H9 (cell line): ENCODE results near the gene KCTD7. TPM values are rescaled to one million over a fixed set of nuclear protein-coding genes. Genes with fewer than 3 reads are reported as not detected.
"Not testable (repeated sequence)": the region's sequence is repeated elsewhere in the genome, so short reads cannot be mapped to it uniquely, and the experiment has no call there.

Source experiments
- DNase-seq: peaks from one replicate; pipeline ENCODE4 v3.0.0-alpha.2; 2017
- H2AFZ ChIP-seq: one replicate; pipeline ENCODE4 v1.6.1; 2013; ENCODE audit warnings: mild to moderate bottlenecking, low read length, control low read depth, moderate library complexity
- H2AK5ac ChIP-seq: 2 replicates; pipeline ENCODE4 v1.6.1; 2013; ENCODE audit warnings: low read length, control low read depth, mixed read lengths; ENCODE audit not compliant: insufficient read length
- H2BK120ac ChIP-seq: one replicate; pipeline ENCODE4 v1.6.1; 2013; ENCODE audit warnings: low read depth, mild to moderate bottlenecking, low read length, control low read depth, inconsistent platforms; ENCODE audit not compliant: poor library complexity, severe bottlenecking
- H2BK12ac ChIP-seq: 2 replicates; pipeline ENCODE4 v1.6.1; 2013; ENCODE audit warnings: low read length, control low read depth, mixed read lengths, low read depth; ENCODE audit not compliant: insufficient read length
- H2BK15ac ChIP-seq: 2 replicates; pipeline ENCODE4 v1.6.1; 2013; ENCODE audit warnings: low read depth, low read length, control low read depth
- H2BK20ac ChIP-seq: one replicate; pipeline ENCODE4 v1.6.1; 2013; ENCODE audit warnings: low read depth, mild to moderate bottlenecking, low read length, control low read depth, inconsistent platforms; ENCODE audit not compliant: poor library complexity, severe bottlenecking
- H2BK5ac ChIP-seq: 2 replicates; pipeline ENCODE4 v1.6.1; 2013; ENCODE audit warnings: low read length, control low read depth, mixed read lengths; ENCODE audit not compliant: insufficient read length
- H3K14ac ChIP-seq: 2 replicates; pipeline ENCODE4 v1.6.1; 2013; ENCODE audit warnings: low read length, control low read depth; ENCODE audit not compliant: insufficient read depth
- H3K18ac ChIP-seq: 2 replicates; pipeline ENCODE4 v1.6.1; 2013; ENCODE audit warnings: low read depth, mild to moderate bottlenecking, mixed read lengths, low read length, control low read depth; ENCODE audit not compliant: insufficient read length
- H3K23ac ChIP-seq: 2 replicates; pipeline ENCODE4 v1.6.1; 2013; ENCODE audit warnings: low read length, control low read depth, mixed read lengths, low read depth; ENCODE audit not compliant: insufficient read length
- H3K23me2 ChIP-seq: 2 replicates; pipeline ENCODE4 v1.6.1; 2013; ENCODE audit warnings: low read depth, mild to moderate bottlenecking, mixed read lengths, low read length, control low read depth; ENCODE audit not compliant: insufficient read length, poor library complexity, severe bottlenecking
- H3K27ac ChIP-seq: 2 replicates; pipeline ENCODE4 v1.5.1; 2013; ENCODE audit warnings: low read length, control low read depth, mixed read lengths, low read depth; ENCODE audit not compliant: insufficient read length
- H3K27me3 ChIP-seq: 2 replicates; pipeline ENCODE4 v1.6.1; 2013; ENCODE audit warnings: low read length, control low read depth, inconsistent platforms; ENCODE audit not compliant: insufficient read depth
- H3K4ac ChIP-seq: 2 replicates; pipeline ENCODE4 v1.6.1; 2013; ENCODE audit warnings: low read depth, mild to moderate bottlenecking, control low read depth, inconsistent platforms, low read length, moderate library complexity
- H3K4me1 ChIP-seq: 2 replicates; pipeline ENCODE4 v1.6.1; 2013; ENCODE audit warnings: low read length, control low read depth, inconsistent platforms; ENCODE audit not compliant: insufficient read depth
- H3K4me2 ChIP-seq: 2 replicates; pipeline ENCODE4 v1.6.1; 2013; ENCODE audit warnings: low read length, control low read depth, mixed read lengths; ENCODE audit not compliant: insufficient read length, insufficient read depth
- H3K56ac ChIP-seq: 2 replicates; pipeline ENCODE4 v1.6.1; 2013; ENCODE audit warnings: low read depth, mild to moderate bottlenecking, mixed read lengths, low read length, control low read depth; ENCODE audit not compliant: insufficient read length
- H3K79me1 ChIP-seq: 2 replicates; pipeline ENCODE4 v1.6.1; 2013; ENCODE audit warnings: low read depth, mild to moderate bottlenecking, moderate library complexity, low read length, control low read depth, inconsistent platforms; ENCODE audit not compliant: insufficient read depth, poor library complexity, severe bottlenecking
- H3K79me2 ChIP-seq: 2 replicates; pipeline ENCODE4 v1.6.1; 2013; ENCODE audit warnings: low read length, control low read depth, inconsistent platforms; ENCODE audit not compliant: insufficient read depth
- H3K9ac ChIP-seq: 2 replicates; pipeline ENCODE4 v1.6.1; 2013; ENCODE audit warnings: low read length, control low read depth, mixed read lengths; ENCODE audit not compliant: insufficient read length; ENCODE audit errors: extremely low read depth
- H3K9me3 ChIP-seq: one replicate; pipeline ENCODE4 v1.6.1; 2013; ENCODE audit warnings: low read depth, low read length, inconsistent platforms; ENCODE audit not compliant: control insufficient read depth
- H3T11ph ChIP-seq: one replicate; pipeline ENCODE4 v1.6.1; 2013; ENCODE audit warnings: mild to moderate bottlenecking, low read length, control low read depth, inconsistent platforms
- H4K20me1 ChIP-seq: one replicate; pipeline ENCODE4 v1.6.1; 2013; ENCODE audit not compliant: control insufficient read depth, insufficient read length, insufficient read depth
- H4K5ac ChIP-seq: 2 replicates; pipeline ENCODE4 v1.6.1; 2013; ENCODE audit warnings: low read depth, mild to moderate bottlenecking, mixed read lengths, low read length, control low read depth; ENCODE audit not compliant: insufficient read length
- H4K8ac ChIP-seq: replicated peaks from 2 replicates; pipeline ENCODE4 v1.6.1; 2013; ENCODE audit warnings: low read length, control low read depth, mixed read lengths, low read depth; ENCODE audit not compliant: insufficient read length
- H4K91ac ChIP-seq: 2 replicates; pipeline ENCODE4 v1.6.1; 2013; ENCODE audit warnings: low read depth, mild to moderate bottlenecking, moderate library complexity, mixed read lengths, low read length, control low read depth; ENCODE audit not compliant: insufficient read length
- H3K27ac Mint-ChIP-seq, 3 experiments: 2 replicates in 2 of 3; 3 replicates in 1 of 3; pipeline ENCODE4 v1.8.0; 2020 to 2021; ENCODE audit warnings: mixed read lengths in 3 of 3, mild to moderate bottlenecking in 1 of 3, moderate library complexity in 1 of 3
- H3K27me3 Mint-ChIP-seq: 2 replicates; pipeline ENCODE4 v1.8.0; 2021; ENCODE audit warnings: low read depth, mild to moderate bottlenecking, moderate library complexity, mixed read lengths
- H3K36me3 Mint-ChIP-seq, 3 experiments: 2 replicates in 2 of 3; 3 replicates in 1 of 3; pipeline ENCODE4 v1.8.0; 2020 to 2021; ENCODE audit warnings: low read depth in 3 of 3, mixed read lengths in 3 of 3; ENCODE audit not compliant: insufficient read depth in 1 of 3
- H3K4me1 Mint-ChIP-seq, 2 experiments: 2 replicates each; pipeline ENCODE4 v1.8.0; 2020; ENCODE audit warnings: mixed read lengths in 2 of 2
- H3K4me3 Mint-ChIP-seq, 2 experiments: 2 replicates in 1 of 2; 3 replicates in 1 of 2; pipeline ENCODE4 v1.8.0; 2020 to 2021; ENCODE audit warnings: mild to moderate bottlenecking in 2 of 2, mixed read lengths in 2 of 2, moderate library complexity in 1 of 2
- H3K9me3 Mint-ChIP-seq, 2 experiments: 2 replicates in 1 of 2; 3 replicates in 1 of 2; pipeline ENCODE4 v1.8.0; 2020; ENCODE audit warnings: mild to moderate bottlenecking in 2 of 2, mixed read lengths in 2 of 2, moderate library complexity in 1 of 2
- WGBS: extraction: QIAGEN DNeasy Blood & Tissue Kit; methylation state at CpG from one replicate; pipeline ENCODE4 v1.1.7; 2013; ENCODE audit warnings: missing lambda C conversion rate, low lambda C conversion rate, mixed read lengths; ENCODE audit not compliant: insufficient read length; ENCODE audit errors: extremely low coverage; 5-methylcytosine and 5-hydroxymethylcytosine counted together
- total RNA-seq: library from RNA; stranded (reverse); gene quantifications from 2 replicates; pipeline ENCODE4 v1.2.1, GENCODE V29; 2021
- TF ChIP-seq, protein P1 (sequence below): fragments of 200-600 bp; sonication (generic); conservative IDR thresholded peaks from 3 replicates; pipeline ENCODE4 v1.8.0; 2021; ENCODE audit warnings: antibody characterized with exemption, mild to moderate bottlenecking

Gene KCTD7
- total RNA-seq, 1 experiment from 2014 or later = 8.9 TPM

DNA sequence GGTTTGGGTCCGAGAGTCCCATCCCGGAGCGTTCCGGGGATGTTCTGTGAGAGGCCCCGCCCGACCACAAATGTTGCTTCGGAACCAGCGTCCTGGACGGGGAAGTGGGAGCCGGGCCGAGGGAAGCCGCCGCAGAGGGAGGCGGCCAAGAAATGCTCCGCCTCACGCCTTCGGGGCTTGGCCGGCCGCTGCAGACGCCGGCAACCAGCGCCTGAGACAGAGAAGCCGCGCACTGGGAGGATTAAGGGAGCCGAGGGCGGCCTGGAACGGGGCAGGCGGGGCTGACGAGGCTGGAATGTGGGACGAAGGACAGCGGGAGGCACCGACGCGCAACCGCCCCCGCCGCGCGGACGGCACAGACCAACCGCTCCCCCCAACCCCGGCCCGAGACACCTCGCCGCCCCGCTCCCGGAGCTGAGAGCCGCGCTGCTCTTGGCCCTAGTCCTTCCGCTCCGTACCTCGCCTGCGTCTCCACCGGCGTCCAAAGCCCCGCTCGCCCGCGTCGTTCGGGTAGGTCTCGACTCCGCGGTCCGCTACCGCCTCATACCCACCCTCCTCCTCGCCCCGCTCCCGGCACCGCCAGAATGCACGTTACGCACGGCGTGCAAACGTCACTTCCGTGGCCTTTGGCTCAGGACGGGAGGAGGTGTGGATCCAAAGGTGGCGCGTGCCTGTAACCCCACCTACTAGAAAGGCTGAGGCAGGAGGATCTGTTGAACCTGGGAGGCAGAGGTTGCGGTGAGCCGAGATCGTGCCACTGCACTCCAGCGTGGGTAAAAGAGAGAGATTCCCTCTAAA, 36.7 kb upstream of the KCTD7 start:
- Mint-ChIP-seq H3K9me3 (peaks cover 24 to 29% of the 10 kb centered on the region in 2 experiments), H3K36me3 (peaks cover 14 to 37% (median 26%) of the 10 kb centered on the region in 3 experiments), H3K4me3 (peak overlapping the region; percentile 93 to 96), H3K4me1 (peaks cover 19 to 26% of the 10 kb centered on the region in 2 experiments), H3K27ac (peak overlapping the region; percentile 97 to 99 (median 99)), H3K27me3 (peaks cover 1% of the 10 kb centered on the region; the same call in 1 of the 2 replicates)
- H3K4me2 ChIP-seq = peak overlapping the region; percentile 3
- peak; percentile 91 for DNase-seq
- no peak overlapping the region for H4K91ac ChIP-seq
- no CpG with 5 or more reads among the region's 83 CpGs for WGBS
- no peak overlapping the region for H4K5ac ChIP-seq
- H3K9ac ChIP-seq = peak overlapping the region; percentile 30
- no peak overlapping the region for H2AK5ac ChIP-seq
- H3K79me1 ChIP-seq = no peaks in the 10 kb centered on the region
- H2BK20ac ChIP-seq = no peak overlapping the region
- H3K27me3 ChIP-seq = no peaks in the 10 kb centered on the region
- H3K9me3 ChIP-seq = no peaks in the 10 kb centered on the region
- no peak overlapping the region for H2BK5ac ChIP-seq
- no peak overlapping the region for H2BK120ac ChIP-seq
- H3K79me2 ChIP-seq = peaks cover 28% of the 10 kb centered on the region; the same call in 1 of the 2 replicates
- H3K23me2 ChIP-seq = peaks cover 8% of the 10 kb centered on the region
- no peaks in the 10 kb centered on the region for H4K20me1 ChIP-seq
- H3K56ac ChIP-seq = no peak overlapping the region
- H2AFZ ChIP-seq = no peak overlapping the region
- H3K23ac ChIP-seq = no peak overlapping the region
- peaks cover 2% of the 10 kb centered on the region; the same call in 1 of the 2 replicates for H3K4me1 ChIP-seq
- H3K14ac ChIP-seq = peak overlapping the region; percentile 57
- peak overlapping the region; percentile 74 for H3K18ac ChIP-seq
- H2BK15ac ChIP-seq = no peak overlapping the region
- no peak overlapping the region for H2BK12ac ChIP-seq
- no peak overlapping the region for H3K27ac ChIP-seq
- no peak overlapping the region for H4K8ac ChIP-seq
- H3T11ph ChIP-seq = no peak overlapping the region
- H3K4ac ChIP-seq = no peak overlapping the region
- TF ChIP-seq, protein P1, sequence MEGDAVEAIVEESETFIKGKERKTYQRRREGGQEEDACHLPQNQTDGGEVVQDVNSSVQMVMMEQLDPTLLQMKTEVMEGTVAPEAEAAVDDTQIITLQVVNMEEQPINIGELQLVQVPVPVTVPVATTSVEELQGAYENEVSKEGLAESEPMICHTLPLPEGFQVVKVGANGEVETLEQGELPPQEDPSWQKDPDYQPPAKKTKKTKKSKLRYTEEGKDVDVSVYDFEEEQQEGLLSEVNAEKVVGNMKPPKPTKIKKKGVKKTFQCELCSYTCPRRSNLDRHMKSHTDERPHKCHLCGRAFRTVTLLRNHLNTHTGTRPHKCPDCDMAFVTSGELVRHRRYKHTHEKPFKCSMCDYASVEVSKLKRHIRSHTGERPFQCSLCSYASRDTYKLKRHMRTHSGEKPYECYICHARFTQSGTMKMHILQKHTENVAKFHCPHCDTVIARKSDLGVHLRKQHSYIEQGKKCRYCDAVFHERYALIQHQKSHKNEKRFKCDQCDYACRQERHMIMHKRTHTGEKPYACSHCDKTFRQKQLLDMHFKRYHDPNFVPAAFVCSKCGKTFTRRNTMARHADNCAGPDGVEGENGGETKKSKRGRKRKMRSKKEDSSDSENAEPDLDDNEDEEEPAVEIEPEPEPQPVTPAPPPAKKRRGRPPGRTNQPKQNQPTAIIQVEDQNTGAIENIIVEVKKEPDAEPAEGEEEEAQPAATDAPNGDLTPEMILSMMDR = no peak

DNA sequence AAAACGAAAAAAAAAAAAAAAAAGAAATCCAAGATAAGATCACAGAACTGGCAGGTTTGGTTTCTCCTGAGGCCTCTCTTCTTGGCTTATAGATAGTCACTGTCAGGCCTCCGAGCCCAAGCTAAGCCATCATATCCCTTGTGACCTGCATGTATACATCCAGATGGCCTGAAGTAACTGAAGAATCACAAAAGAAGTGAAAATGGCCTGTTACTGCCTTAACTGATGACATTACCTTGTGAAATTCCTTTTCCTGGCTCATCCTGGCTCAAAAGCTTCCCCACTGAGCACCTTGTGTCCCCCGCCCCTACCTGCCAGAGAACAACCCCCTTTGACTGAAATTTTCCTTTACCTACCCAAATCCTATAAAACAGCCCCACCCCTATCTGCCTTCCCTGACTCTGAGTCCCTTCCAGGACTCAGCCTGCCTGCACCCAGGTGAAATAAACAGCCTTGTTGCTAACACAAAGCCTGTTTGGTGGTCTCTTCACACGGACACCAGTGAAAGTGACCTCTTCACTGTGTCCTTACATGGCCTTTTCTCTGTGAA, 36.0 kb upstream of the KCTD7 start:
- Mint-ChIP-seq H3K36me3 (peaks cover 14 to 33% (median 26%) of the 10 kb centered on the region in 3 experiments; a peak in 6 of 7 replicates), H3K4me1 (peaks cover 19 to 28% of the 10 kb centered on the region in 2 experiments), H3K9me3 (peaks cover 24 to 29% of the 10 kb centered on the region in 2 experiments), H3K4me3 (peak overlapping the region; percentile 93 to 96), H3K27ac (peak overlapping the region; percentile 97 to 99 (median 99))
- not testable (repeated sequence) for H4K8ac ChIP-seq, DNase-seq, H2BK120ac ChIP-seq, H3K79me1 ChIP-seq, H4K20me1 ChIP-seq, H3K9me3 ChIP-seq, H2BK5ac ChIP-seq, H3K4me1 ChIP-seq, H3K23me2 ChIP-seq, H2AK5ac ChIP-seq, H4K5ac ChIP-seq, H2BK20ac ChIP-seq, H2BK15ac ChIP-seq, H3K27me3 Mint-ChIP-seq, H3K9ac ChIP-seq, H3K56ac ChIP-seq, H3K14ac ChIP-seq, H3K27ac ChIP-seq, H4K91ac ChIP-seq, H3T11ph ChIP-seq, H3K23ac ChIP-seq, H2BK12ac ChIP-seq, H2AFZ ChIP-seq, H3K4ac ChIP-seq, H3K27me3 ChIP-seq
- WGBS = no CpG with 5 or more reads among the region's 4 CpGs
- H3K79me2 ChIP-seq = peaks cover 24% of the 10 kb centered on the region; the same call in 1 of the 2 replicates
- peak overlapping the region; percentile 35 for H3K18ac ChIP-seq
- peak overlapping the region; percentile 3 for H3K4me2 ChIP-seq
